Keratinocyte (primary cell): ENCODE measurements around the gene ALKAL2. TPM values are rescaled to one million over a fixed set of nuclear protein-coding genes. Genes with fewer than 3 reads are reported as not detected.

ENCODE experiments used
- DNase-seq: peaks from one replicate; pipeline ENCODE4 v3.0.0-alpha.2; 2011; ENCODE audit warnings: low read depth, missing footprints, low spot score
- FAIRE-seq: peaks from 2 replicates; lab custom pipeline; 2011; peaks lifted over from hg19 to GRCh38; lab: Jason Lieb, UNC
- H2AFZ ChIP-seq: 2 replicates; pipeline ENCODE4 v1.6.0; 2012; ENCODE audit warnings: low read length, control low read depth, inconsistent platforms; ENCODE audit not compliant: control insufficient read depth
- H3K27ac ChIP-seq: 2 replicates; pipeline ENCODE4 v1.5.1; 2011; ENCODE audit warnings: low read length; ENCODE audit not compliant: control insufficient read depth, insufficient read depth
- H3K27me3 ChIP-seq: 3 replicates; pipeline ENCODE4 v1.6.0; 2011; ENCODE audit warnings: low read length; ENCODE audit not compliant: control insufficient read depth, insufficient read depth; ENCODE audit errors: extremely low read depth
- H3K36me3 ChIP-seq, 2 experiments: 2 replicates in 1 of 2; 3 replicates in 1 of 2; pipeline ENCODE4 v1.5.1; 2011; ENCODE audit warnings: low read length in 2 of 2, mild to moderate bottlenecking in 1 of 2; ENCODE audit not compliant: control insufficient read depth in 2 of 2, insufficient read depth in 2 of 2; ENCODE audit errors: extremely low read depth in 1 of 2
- H3K4me1 ChIP-seq: 3 replicates; pipeline ENCODE4 v1.5.1; 2011; ENCODE audit warnings: low read length; ENCODE audit not compliant: control insufficient read depth, insufficient read depth; ENCODE audit errors: extremely low read depth
- H3K4me2 ChIP-seq: 3 replicates; pipeline ENCODE4 v1.6.0; 2011; ENCODE audit warnings: low read depth, low read length; ENCODE audit not compliant: control insufficient read depth, insufficient read depth; ENCODE audit errors: extremely low read depth
- H3K4me3 ChIP-seq, 3 experiments: fragments of 200-600 bp in 1 of 3; sonication (generic) in 1 of 3; 2 replicates in 2 of 3; 3 replicates in 1 of 3; pipeline ENCODE4 v1.5.1; 2011 to 2016; ENCODE audit warnings: low read length in 3 of 3, mild to moderate bottlenecking in 3 of 3, control low read depth in 2 of 3, inconsistent platforms in 1 of 3, low read depth in 1 of 3, mixed read lengths in 1 of 3, mixed run types in 1 of 3, moderate library complexity in 1 of 3; ENCODE audit not compliant: control insufficient read depth in 2 of 3, insufficient read depth in 2 of 3; ENCODE audit errors: extremely low read depth in 1 of 3
- H3K79me2 ChIP-seq: 2 replicates; pipeline ENCODE4 v1.6.0; 2012; ENCODE audit warnings: low read length; ENCODE audit not compliant: control insufficient read depth, insufficient read depth
- H3K9ac ChIP-seq: 3 replicates; pipeline ENCODE4 v1.6.0; 2011; ENCODE audit warnings: low read length; ENCODE audit not compliant: control insufficient read depth, insufficient read depth; ENCODE audit errors: extremely low read depth
- H3K9me1 ChIP-seq: 3 replicates; pipeline ENCODE4 v1.6.0; 2011; ENCODE audit warnings: low read length; ENCODE audit not compliant: control insufficient read depth, insufficient read depth; ENCODE audit errors: extremely low read depth
- H3K9me3 ChIP-seq: 2 replicates; pipeline ENCODE4 v1.5.1; 2012; ENCODE audit warnings: low read depth, low read length; ENCODE audit not compliant: control insufficient read depth
- H4K20me1 ChIP-seq: 3 replicates; pipeline ENCODE4 v1.6.0; 2011; ENCODE audit warnings: low read length; ENCODE audit not compliant: control insufficient read depth, insufficient read depth; ENCODE audit errors: extremely low read depth
- EZH2 ChIP-seq: IDR thresholded peaks from one replicate; pipeline ENCODE4 v1.6.1; 2012; ENCODE audit warnings: inconsistent platforms, mild to moderate bottlenecking, low read length, moderate library complexity
- dilution Hi-C: fragments of 300-500 bp; cut with MboI; formaldehyde crosslinking; loops from one replicate; pipeline ENCODE4 v1.7.0; 2020; ENCODE audit warnings: low sequenced_read_pairs; ENCODE audit not compliant: extremely low pct_ligation_motif_present
- polyA plus RNA-seq, 5 experiments: library from polyadenylated mRNA; depleted of rRNA in 3 of 5; stranded (reverse) in 3 of 5; stranded (forward) in 1 of 5; unstranded in 1 of 5; fragments of >200 nt; gene quantifications; 1 replicate in 1 of 5; 2 replicates in 3 of 5; 3 replicates in 1 of 5; pipeline versions ENCODE4 v1.2.1 to v1.2.3, GENCODE V29; 2011 to 2012; ENCODE audit warnings: missing spikeins in 2 of 5, low read depth in 1 of 5, low replicate concordance in 1 of 5
- TF ChIP-seq, protein P1 (sequence below), 3 experiments: IDR thresholded peaks in 1 of 3; conservative IDR thresholded peaks in 1 of 3; optimal IDR thresholded peaks in 1 of 3; 2 replicates in 2 of 3; 3 replicates in 1 of 3; pipeline versions ENCODE3 to v1.5.1; 2011; ENCODE audit warnings: low read length in 3 of 3, mild to moderate bottlenecking in 3 of 3, moderate library complexity in 2 of 3, control low read depth in 1 of 3, inconsistent platforms in 1 of 3; ENCODE audit not compliant: insufficient read depth in 2 of 3; ENCODE audit errors: extremely low read depth in 1 of 3

ALKAL2 gene
- polyA plus RNA-seq, 1 donor (not counting 4 experiments of a cell fraction or from before 2014, with no cell fraction given), result not detected

DNA sequence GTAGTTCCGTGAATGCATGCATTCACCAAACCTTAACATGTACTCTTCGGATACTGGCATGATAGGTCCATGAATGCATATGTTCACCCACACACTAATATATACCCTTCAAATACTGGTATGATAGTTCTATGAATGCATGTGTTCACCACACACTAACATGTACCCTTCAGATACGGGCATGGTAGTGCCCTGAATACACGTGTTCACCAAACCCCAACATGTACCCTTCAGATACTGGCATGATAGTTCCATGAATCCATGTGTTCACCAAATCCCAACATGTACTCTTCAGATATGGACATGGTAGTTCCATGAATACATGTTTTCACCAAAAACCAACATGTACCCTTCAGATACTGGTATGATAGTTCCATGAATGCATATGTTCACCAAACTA is 48.5 kb upstream of the ALKAL2 start:
- peaks cover 4% of the 10 kb centered on the region for H3K9me3 ChIP-seq
- H3K9me1 ChIP-seq, result no peaks in the 10 kb centered on the region
- DNase-seq, result no peak
- TF ChIP-seq, protein P1, sequence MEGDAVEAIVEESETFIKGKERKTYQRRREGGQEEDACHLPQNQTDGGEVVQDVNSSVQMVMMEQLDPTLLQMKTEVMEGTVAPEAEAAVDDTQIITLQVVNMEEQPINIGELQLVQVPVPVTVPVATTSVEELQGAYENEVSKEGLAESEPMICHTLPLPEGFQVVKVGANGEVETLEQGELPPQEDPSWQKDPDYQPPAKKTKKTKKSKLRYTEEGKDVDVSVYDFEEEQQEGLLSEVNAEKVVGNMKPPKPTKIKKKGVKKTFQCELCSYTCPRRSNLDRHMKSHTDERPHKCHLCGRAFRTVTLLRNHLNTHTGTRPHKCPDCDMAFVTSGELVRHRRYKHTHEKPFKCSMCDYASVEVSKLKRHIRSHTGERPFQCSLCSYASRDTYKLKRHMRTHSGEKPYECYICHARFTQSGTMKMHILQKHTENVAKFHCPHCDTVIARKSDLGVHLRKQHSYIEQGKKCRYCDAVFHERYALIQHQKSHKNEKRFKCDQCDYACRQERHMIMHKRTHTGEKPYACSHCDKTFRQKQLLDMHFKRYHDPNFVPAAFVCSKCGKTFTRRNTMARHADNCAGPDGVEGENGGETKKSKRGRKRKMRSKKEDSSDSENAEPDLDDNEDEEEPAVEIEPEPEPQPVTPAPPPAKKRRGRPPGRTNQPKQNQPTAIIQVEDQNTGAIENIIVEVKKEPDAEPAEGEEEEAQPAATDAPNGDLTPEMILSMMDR (optimal IDR thresholded peaks at IDR 0.05 in 1 of 3, IDR thresholded peaks at IDR 0.05 in 1 of 3, conservative IDR thresholded peaks at IDR 0.05 in 1 of 3; ENCODE audit: extremely low read depth in 1 of 3, insufficient read depth in 2 of 3, low read length in 3 of 3), result no peak
- no peak for TF ChIP-seq EZH2
- H3K79me2 ChIP-seq, result no peaks in the 10 kb centered on the region
- H4K20me1 ChIP-seq, result no peaks in the 10 kb centered on the region
- H3K27ac ChIP-seq, result no peak overlapping the region
- H3K4me3 ChIP-seq, result no peak overlapping the region
- no peak overlapping the region for H3K4me2 ChIP-seq
- no peak for FAIRE-seq
- H3K9ac ChIP-seq, result no peak overlapping the region
- no peaks in the 10 kb centered on the region for H3K4me1 ChIP-seq
- dilution Hi-C loops, result no loop called here
- H3K27me3 ChIP-seq, result no peaks in the 10 kb centered on the region
- H3K36me3 ChIP-seq, result no peaks in the 10 kb centered on the region
- no peak overlapping the region for H2AFZ ChIP-seq

DNA sequence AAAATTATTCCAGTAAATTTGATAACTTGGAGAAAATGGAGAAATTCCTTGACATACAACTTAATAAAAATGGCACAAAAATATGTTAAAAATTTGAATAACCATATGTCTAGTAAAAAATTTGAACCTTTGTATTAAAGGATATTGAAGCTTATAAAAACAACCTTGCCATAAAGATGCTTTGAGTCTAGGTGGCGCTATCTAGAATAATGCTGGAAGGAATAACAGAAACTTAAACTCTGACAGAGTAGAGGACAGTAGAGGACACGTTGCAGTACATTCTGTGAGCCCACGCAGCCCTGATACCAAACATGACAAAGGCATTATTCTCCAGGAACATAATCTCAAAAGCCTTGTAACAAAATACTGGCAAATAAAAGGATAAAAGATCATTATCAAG is 44.7 kb upstream of the ALKAL2 start:
- DNase-seq (no peak), FAIRE-seq (no peak)
- Histone ChIP-seq H3K79me2 (no peaks in the 10 kb centered on the region), H3K4me3 (no peak overlapping the region), H3K4me2 (no peak overlapping the region), H3K9me1 (no peaks in the 10 kb centered on the region), H3K9me3 (peaks cover 5% of the 10 kb centered on the region), H3K9ac (no peak overlapping the region), H3K27ac (no peak overlapping the region), H3K27me3 (no peaks in the 10 kb centered on the region), H4K20me1 (no peaks in the 10 kb centered on the region), H3K4me1 (no peaks in the 10 kb centered on the region), H2AFZ (no peak overlapping the region), H3K36me3 (no peaks in the 10 kb centered on the region)
- no peak for TF ChIP-seq EZH2
- TF ChIP-seq, protein P1 (optimal IDR thresholded peaks at IDR 0.05 in 1 of 3, IDR thresholded peaks at IDR 0.05 in 1 of 3, conservative IDR thresholded peaks at IDR 0.05 in 1 of 3; ENCODE audit: extremely low read depth in 1 of 3, insufficient read depth in 2 of 3, low read length in 3 of 3), result peak in 1 of 3 experiments; percentile 31
- dilution Hi-C loops, result no loop called here
